GM18867 (cell line): ENCODE data around the gene SLC10A7.
A peak's percentile ranks its signal among the peaks of the same experiment; 100 is the strongest.

Source experiments
- ATAC-seq: cut with Tn5 transposase; IDR thresholded peaks from one replicate; pipeline ENCODE4 v1.9.1; 2021; ENCODE audit warnings: mild to moderate bottlenecking, moderate library complexity; ENCODE audit not compliant: unreplicated experiment

SLC10A7 gene, protein sequence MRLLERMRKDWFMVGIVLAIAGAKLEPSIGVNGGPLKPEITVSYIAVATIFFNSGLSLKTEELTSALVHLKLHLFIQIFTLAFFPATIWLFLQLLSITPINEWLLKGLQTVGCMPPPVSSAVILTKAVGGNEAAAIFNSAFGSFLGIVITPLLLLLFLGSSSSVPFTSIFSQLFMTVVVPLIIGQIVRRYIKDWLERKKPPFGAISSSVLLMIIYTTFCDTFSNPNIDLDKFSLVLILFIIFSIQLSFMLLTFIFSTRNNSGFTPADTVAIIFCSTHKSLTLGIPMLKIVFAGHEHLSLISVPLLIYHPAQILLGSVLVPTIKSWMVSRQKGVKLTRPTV

DNA sequence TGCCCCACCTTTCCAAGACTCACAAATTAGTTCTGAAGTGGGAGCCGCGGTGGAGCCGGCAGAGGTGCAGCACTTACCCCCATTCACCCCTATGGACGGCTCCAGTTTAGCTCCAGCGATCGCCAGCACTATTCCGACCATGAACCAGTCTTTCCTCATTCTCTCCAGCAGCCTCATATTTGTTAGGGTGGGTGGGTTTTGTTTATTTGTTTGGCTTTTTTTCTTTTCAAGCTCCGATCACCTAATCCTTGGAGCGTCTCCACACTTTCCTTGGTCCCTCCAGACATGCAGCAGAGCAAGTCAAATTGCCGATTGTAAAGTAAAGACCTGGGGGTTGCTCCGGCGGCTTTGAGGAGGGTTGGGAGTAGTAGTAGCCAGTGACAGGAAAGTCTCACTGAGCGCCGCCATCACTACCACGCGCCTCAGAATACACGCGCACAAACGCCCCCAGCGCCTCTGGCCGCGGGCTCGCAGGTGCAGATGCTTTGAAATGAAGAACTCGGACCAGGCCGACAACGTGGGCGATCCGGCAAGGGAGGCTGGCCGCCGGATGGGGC, at the start of gene SLC10A7:
TSS of gene SLC10A7 (minus strand) at position 400 of the 557 bp plus-strand sequence. CDS start at position 177, 223 bp downstream.
- peak; percentile 86 for ATAC-seq

DNA sequence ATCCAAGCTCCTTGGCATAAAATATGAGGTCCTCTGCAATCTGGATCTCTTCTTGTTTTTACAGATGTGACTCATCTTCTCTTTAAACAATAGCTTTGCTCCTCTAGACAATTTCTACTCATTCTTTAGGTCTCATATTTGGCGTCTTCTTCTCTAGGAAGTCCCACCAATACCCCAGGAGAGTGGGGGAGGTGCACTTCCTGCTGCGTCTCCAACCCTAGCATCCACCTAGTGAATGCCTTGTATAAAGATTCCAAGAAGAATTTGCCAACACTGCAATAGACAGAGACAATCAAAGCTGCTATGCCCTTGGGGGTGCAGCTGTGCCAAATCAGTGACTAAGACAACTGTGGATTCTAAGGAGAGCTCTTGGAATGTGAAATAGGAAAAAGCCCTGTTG, 45.7 kb upstream of the SLC10A7 start:
- ATAC-seq, result no peak

DNA sequence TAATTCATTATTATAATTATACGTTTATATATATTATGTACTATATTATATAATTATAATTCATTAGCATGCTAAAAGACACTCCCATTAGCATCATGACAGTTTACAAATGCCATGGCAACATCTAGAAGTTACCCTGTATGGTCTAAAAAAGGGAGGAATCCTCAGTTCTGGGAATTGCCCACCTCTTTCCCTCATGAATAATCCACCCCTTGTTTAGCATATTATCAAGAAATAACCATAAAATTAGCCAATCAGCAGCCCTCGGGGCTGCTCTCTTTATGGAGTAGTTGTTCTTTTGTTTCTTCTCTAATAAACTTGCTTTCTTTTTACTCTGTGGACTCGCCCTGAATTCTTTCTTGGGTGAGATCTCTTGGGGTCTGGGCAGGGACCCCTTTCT, 42.8 kb upstream of the SLC10A7 start:
- ATAC-seq, result no peak

DNA sequence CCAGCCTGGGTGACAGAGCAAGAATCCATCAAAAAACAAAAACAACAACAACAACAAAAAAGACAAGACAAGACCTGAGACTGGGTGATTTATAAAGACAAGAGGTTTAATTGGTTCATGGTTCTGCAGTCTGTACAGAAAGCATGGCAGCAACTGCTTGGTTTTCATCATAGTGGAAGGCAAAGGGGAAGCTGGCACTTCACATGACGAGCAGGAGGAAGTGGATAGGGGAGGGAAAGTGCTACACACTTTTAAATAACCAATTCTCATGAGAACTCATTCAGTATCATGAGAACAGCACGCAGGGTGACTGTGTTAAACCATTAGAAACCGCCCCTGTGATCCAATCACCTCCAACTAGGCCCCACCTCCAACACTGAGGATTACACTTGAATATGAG, 28.4 kb upstream of the SLC10A7 start:
- no peak for ATAC-seq

DNA sequence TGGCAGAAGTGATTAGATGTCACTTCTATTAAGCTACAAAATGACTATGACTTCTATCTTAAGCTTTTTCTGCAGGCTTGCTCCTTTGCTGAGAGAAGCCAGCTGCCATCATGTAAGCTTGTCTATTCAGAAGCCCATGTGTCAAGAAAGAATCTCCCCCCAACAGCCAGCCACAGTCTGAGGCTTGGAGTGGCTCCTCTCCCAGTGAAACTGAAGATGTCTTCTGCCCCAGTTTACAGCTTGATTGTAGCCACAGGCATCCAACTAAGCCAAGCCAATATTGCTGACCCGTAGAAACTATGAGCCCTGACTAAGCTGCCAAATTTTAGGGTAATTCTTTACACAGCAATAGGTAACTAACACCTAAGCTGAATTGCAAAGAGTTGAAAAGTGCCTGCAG, 26.7 kb upstream of the SLC10A7 start:
- no peak for ATAC-seq

DNA sequence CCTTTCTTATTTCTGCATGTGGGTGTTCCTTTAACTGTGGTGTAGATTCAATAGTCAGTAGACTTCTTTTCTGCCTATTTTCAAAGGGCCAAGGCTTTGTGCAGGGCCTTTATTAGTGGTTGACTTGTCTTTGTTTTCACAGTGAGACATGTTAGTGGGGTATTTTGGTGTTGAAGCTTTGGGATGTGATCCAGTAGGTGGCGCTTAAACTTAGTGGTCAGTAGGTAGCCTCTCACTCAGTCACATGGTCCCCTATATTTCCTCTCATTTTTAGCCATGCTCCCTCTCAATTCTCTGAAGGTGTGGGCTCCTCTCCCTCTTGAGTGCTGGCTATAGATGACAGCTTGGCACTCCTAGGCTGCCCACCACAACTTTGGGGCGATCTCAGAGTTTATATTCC, 23.4 kb upstream of the SLC10A7 start:
- ATAC-seq, result no peak

DNA sequence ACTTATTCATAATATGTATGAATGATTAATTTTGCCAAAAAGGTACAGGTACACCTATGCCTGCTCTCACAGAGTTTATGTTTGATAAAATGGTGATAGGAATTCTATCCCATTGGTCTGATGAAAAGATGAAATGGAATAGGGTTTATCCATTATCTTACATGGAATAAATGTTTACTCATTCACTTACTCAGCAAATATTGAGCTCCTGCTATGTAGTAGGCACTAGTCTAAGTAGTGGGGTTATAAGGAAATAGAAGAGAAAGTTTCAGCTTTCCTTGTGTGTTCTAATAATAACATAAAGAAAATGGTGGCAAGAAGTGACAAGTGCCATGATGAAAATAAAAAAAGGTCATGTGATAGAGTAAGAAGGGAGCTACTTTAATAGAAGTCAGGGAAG, 12.4 kb upstream of the SLC10A7 start:
- ATAC-seq, result no peak

DNA sequence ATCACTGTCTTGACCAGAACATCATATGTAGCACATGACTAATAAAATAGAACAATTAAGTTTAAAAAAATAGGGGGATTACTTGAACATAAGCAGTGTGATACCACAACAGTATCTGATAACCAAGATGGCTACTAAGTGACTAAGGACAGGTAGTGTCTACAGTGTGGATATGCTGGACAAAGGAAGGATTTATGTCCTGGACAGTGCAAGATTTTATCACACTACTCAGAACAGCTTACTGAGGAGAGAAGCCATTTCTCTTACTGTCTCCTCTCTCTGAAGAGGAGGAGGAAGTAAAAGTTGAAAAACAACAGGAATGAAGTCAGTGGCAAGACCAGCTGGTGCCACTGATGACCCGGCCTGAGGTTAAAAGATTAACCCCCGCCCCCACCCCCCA, 4.0 kb upstream of the SLC10A7 start:
- ATAC-seq, result no peak

DNA sequence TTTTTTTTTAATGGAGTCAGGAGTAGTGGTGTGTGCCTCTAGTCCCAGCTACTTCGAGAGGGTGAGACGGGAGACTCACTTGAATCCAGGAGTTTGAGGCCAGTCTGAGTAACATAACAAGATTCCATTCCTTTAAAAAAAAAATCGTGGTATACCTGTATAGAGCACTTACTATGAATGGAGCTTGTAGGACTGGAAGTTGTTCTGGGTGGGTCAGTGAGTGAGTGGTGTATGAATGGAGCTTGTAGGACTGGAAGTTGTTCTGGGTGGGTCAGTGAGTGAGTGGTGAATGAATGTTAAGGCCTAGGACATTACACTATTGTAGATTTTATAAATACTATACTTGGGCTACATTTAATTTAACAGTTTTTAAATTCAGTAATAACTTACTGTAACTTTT, 2.9 kb upstream of the SLC10A7 start:
- no peak for ATAC-seq

DNA sequence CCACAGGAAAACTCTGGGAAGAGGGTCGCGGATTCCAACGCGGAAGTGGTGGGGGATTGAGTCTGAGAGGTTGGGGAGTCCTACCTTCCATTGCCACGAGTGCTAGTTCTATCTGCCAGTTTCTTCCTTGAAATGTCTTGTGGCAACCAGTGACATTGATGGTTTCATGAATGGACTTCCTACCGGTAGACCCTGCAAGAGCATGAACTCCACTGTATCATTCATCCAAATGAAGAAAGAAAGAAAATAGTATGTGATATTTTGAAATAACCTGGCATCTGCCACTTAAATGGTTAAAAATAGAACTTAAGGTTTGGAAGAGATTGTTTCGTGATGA, 1.1 kb upstream of the SLC10A7 start:
- ATAC-seq, result peak; percentile 13

DNA sequence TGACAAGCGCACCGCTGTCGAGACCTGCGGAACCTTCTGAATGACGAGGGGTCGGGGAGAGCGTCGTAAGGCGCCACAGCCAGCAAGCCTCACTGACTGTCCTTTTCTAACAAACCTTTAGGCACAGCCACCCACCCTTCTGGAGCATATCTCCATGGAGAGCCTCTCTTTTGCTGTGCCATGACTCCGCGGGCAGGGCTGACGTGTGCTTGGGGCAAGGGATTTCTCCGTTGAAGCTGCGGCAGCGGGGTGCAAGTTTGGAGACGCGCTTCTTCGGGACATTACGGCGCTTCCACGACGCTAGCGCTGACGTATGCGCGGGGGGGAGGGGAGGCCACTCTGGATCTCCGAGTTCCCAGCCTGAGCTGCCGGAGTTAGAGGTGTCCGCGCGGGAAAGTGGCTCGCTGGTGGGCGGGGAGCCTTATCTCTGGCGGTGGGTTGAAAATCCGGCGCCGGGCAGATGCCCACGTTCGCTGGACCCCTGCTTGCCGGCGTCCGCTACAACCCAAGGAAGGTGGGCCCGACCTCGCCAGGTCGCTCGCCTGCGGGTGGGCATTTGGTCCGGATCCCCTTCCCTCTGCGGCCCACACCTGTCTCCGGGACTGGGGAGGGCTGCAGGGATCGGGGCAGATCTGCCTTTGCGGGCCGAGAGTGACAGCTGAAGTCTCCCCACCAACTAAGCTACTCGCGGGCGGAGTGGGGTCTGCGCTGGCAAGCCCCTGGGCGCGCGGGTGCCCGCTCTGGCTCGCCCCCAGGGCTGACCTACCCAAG, 543 bp upstream of the SLC10A7 start:
- ATAC-seq, result peak; percentile 88

DNA sequence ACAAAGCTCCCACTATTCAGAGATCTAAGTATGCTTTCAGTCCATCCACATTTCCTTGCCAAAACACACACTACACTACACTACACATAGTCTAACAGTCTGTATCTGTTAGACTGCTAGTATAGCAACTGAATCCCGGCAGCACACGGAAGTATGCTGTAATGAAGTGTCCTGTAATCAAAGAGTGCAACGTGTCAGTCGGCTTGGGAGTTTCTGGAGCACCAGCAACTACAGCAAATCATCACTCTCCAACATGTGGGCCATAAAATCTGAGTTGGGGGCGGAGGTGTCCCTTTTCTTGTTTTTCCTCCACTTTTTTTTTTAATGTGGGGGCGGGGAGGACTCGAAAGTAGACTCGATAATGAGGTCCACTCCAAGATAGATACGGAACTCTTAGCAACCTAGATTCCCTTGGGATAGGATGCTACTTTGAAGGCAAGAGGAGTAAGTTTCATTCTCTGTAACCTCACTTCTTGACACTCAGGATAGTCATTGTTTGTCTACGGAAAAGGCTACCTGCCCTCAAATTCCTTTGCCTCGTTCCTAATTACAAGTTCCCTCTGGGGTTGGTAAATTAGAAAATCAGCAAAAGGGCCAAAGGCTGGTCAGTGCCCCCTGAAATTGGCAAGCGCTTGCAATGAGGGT, 722 bp downstream of the SLC10A7 start:
- peak; percentile 38 for ATAC-seq

DNA sequence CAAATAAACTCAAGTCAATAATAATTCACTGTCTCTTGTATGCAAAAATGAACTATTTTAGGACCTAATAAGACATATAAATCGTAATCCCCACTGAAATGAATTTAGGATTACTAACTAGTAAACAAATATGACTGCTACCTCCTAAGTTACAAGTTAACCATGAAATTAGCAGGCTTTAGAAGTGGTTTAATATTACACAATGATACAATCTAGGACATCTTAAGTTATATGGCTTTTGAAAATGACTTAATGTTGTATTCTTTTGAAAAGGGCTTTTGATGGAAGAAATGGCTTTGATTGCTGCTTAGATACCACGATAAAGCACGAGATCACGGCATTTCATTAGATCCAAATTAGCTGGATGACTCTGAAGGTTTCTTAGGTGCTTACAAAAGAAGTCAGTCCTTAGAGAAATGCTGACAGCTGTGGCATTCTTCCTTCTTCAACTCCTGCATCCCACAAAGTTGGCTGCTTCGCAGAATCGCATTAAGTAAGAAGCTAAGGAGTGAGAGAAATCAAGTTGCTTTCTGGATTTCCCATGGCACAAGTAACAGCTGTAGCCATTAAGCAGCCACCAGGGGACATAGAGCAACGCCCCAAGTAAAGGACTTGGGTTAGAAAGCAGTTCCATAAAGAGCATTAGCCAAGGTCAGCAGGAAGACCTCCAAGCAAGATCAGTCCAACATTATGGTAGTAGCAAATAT, 6.9 kb downstream of the SLC10A7 start:
- ATAC-seq, result no peak

DNA sequence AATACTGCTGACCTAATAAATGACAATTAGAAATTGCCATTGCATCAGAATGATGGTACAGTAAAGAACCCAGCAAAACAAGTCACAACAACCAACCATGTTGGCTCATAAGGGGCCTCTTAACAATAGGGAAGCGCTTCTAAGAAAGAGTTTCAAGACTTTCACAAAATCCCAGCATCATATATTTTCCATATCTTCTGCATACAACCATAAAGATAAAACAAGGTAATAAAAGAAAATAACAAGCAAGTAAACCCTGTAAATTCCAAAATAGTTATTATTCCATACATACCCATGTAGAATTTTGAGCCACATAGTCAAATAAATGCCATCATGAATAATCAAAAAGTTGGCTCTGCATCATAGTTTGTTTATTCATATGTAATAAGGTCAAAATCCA, 8.2 kb downstream of the SLC10A7 start:
- ATAC-seq, result no peak

DNA sequence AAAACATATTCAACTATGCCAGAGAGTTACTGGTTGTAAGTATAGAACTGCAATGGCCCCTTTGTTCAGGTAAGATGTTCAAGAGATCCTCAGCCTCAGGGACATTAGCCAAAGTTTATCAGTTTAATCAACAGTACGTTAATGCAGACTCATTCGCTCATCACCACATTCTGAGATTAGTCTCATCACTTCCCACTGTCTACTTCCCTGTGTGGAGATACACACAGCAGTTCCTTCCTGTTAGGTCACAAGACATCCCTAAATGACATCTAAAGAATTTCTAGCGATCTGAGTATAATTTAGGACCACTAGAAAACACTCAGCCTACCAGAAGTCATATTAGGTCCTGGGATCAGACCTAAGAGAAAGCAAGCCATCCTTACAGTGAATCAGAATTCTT, 10.4 kb downstream of the SLC10A7 start:
- no peak for ATAC-seq

DNA sequence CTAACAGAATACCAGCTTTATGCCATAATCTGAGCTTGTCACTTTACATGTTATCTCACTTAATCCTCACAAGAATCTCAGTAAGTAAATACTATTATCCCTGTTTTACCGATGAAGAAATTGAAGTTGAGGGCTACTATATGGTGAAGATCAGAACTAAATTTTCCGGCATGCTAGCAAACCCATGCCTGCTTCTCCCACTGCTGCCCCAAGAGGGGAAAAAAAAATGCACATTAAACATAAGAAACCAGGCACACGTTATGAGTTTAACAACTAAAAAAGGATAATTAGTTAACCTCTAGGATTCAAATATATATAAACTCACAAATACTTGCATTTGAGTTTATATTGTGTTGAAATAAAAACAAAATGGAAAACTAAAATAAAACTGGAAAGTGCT, 10.8 kb downstream of the SLC10A7 start:
- no peak for ATAC-seq

DNA sequence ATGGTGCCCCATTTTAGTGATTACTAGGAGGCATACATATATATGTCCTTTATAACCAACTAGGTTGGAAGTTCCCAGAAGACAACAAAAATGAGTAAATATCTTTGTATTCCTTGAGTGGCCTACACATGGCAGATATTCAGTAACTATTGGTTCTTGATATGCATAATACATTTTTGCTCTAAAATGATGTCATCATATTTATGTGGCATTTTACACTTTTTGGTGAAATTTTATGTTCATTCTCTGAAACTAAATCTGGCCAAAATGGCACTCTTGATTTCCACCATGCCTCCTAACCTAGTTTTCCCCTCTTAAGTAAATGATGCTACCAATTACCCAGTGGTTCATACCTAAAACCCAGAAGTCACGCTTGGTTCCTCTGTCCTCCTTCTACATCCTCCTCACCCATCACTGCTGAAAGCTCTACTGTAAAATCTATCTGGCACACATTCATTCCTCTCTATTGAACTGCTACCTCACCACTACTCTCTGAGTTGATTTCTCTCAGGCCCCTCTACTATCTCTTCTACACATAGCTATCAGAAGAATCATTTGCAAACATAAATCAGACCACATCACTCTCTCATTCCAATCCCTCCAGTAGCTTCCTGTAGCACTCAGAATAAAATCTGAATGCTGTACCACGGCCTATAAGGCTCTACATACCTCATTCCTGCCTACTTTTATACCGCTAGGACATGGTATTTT, 13.4 kb downstream of the SLC10A7 start:
- no peak for ATAC-seq

DNA sequence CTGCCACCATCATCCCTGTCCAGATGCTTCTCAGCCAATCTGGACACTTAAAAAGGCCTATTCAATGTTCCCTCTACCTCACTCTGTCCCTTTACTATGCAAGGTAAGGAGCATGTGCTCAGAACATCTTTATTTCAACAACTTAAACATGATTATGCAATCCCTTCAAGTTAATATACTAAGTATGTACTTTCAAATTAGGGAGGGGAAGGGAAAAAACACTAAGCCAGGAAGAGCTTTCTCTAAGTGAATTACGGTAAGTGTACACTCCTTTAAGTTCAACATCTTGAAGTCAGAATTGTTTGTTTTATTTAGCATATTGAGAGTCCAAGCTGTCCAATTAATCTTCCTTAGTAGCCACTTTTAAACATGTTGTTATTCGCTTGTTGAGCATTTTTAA, 14.1 kb downstream of the SLC10A7 start:
- no peak for ATAC-seq

DNA sequence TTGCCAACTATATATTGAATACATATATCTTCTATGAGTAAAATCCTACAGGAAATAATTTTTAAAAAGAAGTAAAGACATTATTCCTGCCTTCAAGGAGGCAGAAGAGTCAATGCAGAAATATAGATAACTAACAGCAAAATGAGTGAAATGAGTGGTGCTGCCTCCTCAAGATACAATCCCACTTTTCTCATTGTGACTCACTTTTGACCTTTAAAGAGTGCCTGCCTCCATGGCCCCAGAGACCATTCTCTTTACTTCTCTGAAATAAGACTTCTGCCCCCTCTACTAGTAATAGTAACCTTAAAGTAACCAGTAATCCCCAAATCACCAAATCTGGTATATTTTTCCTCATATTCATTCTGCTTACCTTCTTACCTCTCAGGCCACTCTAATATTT, 15.5 kb downstream of the SLC10A7 start:
- no peak for ATAC-seq

DNA sequence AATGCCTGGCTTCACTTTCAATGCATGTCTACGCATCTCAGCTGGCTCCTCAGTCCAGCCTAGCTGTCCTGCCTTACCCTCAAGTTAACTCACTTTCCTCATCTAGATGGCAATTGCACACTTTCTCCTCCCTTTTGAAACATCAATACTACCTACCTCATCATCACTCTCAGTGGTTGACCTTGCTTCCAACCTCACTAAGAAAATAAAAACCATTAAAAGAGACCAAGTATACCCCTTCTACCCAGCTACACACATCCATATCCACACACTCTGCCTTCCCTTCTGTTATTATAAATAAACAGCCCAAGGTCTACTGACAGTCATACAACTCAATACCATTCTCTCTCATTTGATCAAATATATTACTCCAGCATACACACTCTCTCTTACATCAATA, 21.5 kb downstream of the SLC10A7 start:
- ATAC-seq, result no peak

DNA sequence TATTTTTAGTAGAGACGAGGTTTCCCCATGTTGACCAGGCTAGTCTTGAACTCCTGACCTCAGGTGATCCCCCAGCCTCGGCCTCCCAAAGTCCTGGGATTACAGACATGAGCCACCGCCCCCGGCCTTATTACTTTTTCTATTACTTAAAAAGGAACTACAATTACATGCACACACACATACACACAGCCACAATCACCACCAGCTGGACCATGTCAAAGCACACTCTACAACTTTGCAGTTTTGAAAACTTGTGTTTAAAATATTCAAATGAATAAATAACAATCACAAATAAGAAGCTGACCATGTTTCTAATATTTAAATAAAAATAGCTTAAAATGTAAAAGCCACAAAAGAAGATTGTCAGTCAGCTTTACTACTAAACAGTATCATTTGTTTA, 23.4 kb downstream of the SLC10A7 start:
- no peak for ATAC-seq
